ENCODE measurements around the gene C1orf115. TPM values are rescaled to one million over a fixed set of nuclear protein-coding genes. Genes with fewer than 3 reads are reported as not detected.
A peak's percentile ranks its signal among the peaks of the same experiment; 100 is the strongest.
"Not testable (repeated sequence)": the region's sequence is repeated elsewhere in the genome, so short reads cannot be mapped to it uniquely, and the experiment has no call there.

Gene C1orf115
- total RNA-seq, 1 experiment from 2014 or later, result 33.9 TPM

GRCh38 chr1:220732621-220733020 is 42.5 kb downstream of the C1orf115 start:
- TF ChIP-seq CTCF (IDR thresholded peaks at IDR 0.05; ENCODE audit: insufficient read depth in 1 of 2, low read depth in 1 of 2, low read length in 1 of 2, severe bottlenecking in 1 of 2, unreplicated experiment in 1 of 2), result no peak
- no peaks in the 10 kb centered on the region; the same call in 1 of the 2 replicates for H3K9me3 ChIP-seq
- BruUV-seq (replicated peaks), result no TSS peak
- Mint-ChIP-seq H3K9me3 (ENCODE audit: unreplicated experiment) (peaks cover 7% of the 10 kb centered on the region), H3K36me3 (ENCODE audit: insufficient read depth, unreplicated experiment) (no peaks in the 10 kb centered on the region), H3K27me3 (ENCODE audit: insufficient read depth, unreplicated experiment) (no peaks in the 10 kb centered on the region), H3K4me1 (ENCODE audit: low read depth, unreplicated experiment) (peaks cover 6% of the 10 kb centered on the region), H3K27ac (ENCODE audit: unreplicated experiment) (peak overlapping the region; percentile 24), H3K4me3 (ENCODE audit: unreplicated experiment) (no peak overlapping the region)
- no peak for DNase-seq
- no peaks in the 10 kb centered on the region for H3K36me3 ChIP-seq (ENCODE audit: control insufficient read depth, insufficient read depth, low read length)
- intact Hi-C loops (cut with micrococcal nuclease; ENCODE audit: unreplicated experiment), result loop anchor here (1.0 to 5.0 kb wide), 3 partner anchors 42 to 185 kb away; partner anchors contain the start of gene C1orf115
- peaks cover 22% of the 10 kb centered on the region for H3K4me1 ChIP-seq
- ChIA-PET POLR2A (interaction anchor here (0.9 to 1.3 kb wide), 2 partner anchors 16 to 41 kb away, joined by 3 to 8 read pairs; partner anchors contain the start of gene MTARC2), CTCF (interaction anchor here (0.6 to 2.9 kb wide), 21 partner anchors 11 to 783 kb away, joined by 3 to 33 read pairs (median 6); partner anchors contain the start of genes C1orf115, MTARC1 and MTARC2)
- no peak overlapping the region for H3K4me3 ChIP-seq (ENCODE audit: low read depth, low read length)
- H3K27me3 ChIP-seq (replicated peaks; ENCODE audit: control insufficient read depth, insufficient read depth, low read length), result no peaks in the 10 kb centered on the region

- peak; percentile 82 to 87 for DNase-seq
- no TSS peak for BruUV-seq (replicated peaks)
- Histone ChIP-seq H3K4me1 (peaks cover 22% of the 10 kb centered on the region), H3K27me3 (replicated peaks; ENCODE audit: control insufficient read depth, insufficient read depth, low read length) (no peaks in the 10 kb centered on the region), H3K9me3 (no peaks in the 10 kb centered on the region; the same call in 1 of the 2 replicates), H3K36me3 (ENCODE audit: control insufficient read depth, insufficient read depth, low read length) (no peaks in the 10 kb centered on the region), H3K4me3 (ENCODE audit: low read depth, low read length) (no peak overlapping the region)
- Mint-ChIP-seq H3K36me3 (ENCODE audit: insufficient read depth, unreplicated experiment) (no peaks in the 10 kb centered on the region), H3K27me3 (ENCODE audit: insufficient read depth, unreplicated experiment) (no peaks in the 10 kb centered on the region), H3K4me3 (ENCODE audit: unreplicated experiment) (no peak overlapping the region), H3K27ac (ENCODE audit: unreplicated experiment) (peak overlapping the region; percentile 24), H3K9me3 (ENCODE audit: unreplicated experiment) (peaks cover 7% of the 10 kb centered on the region), H3K4me1 (ENCODE audit: low read depth, unreplicated experiment) (peaks cover 6% of the 10 kb centered on the region)
- peak; percentile 87 to 89 for TF ChIP-seq CTCF (IDR thresholded peaks at IDR 0.05; ENCODE audit: insufficient read depth in 1 of 2, low read depth in 1 of 2, low read length in 1 of 2, severe bottlenecking in 1 of 2, unreplicated experiment in 1 of 2)
- ChIA-PET POLR2A (interaction anchor here (0.7 to 1.3 kb wide), 3 partner anchors 15 to 54 kb away, joined by 3 to 8 read pairs (median 3); partner anchors contain the start of genes MTARC1 and MTARC2), CTCF (interaction anchor here (0.5 to 2.9 kb wide), 27 partner anchors 11 to 783 kb away, joined by 3 to 33 read pairs (median 5); partner anchors contain the start of genes C1orf115, MTARC1, MTARC2 and RAB3GAP2)
- intact Hi-C loops (cut with micrococcal nuclease; ENCODE audit: unreplicated experiment), result loop anchor here (1.0 to 5.0 kb wide), 3 partner anchors 43 to 186 kb away; partner anchors contain the start of gene C1orf115
Measured at GRCh38 chr1:220733086-220733601, 43.0 kb downstream of the C1orf115 start.

GRCh38 chr1:220734571-220735326 is 44.6 kb downstream of the C1orf115 start:
- no peak for TF ChIP-seq CTCF (IDR thresholded peaks at IDR 0.05; ENCODE audit: insufficient read depth in 1 of 2, low read depth in 1 of 2, low read length in 1 of 2, severe bottlenecking in 1 of 2, unreplicated experiment in 1 of 2)
- Mint-ChIP-seq H3K4me3 (ENCODE audit: unreplicated experiment) (peak overlapping the region; percentile 63), H3K9me3 (ENCODE audit: unreplicated experiment) (peaks cover 7% of the 10 kb centered on the region), H3K4me1 (ENCODE audit: low read depth, unreplicated experiment) (peaks cover 6% of the 10 kb centered on the region), H3K36me3 (ENCODE audit: insufficient read depth, unreplicated experiment) (no peaks in the 10 kb centered on the region), H3K27ac (ENCODE audit: unreplicated experiment) (peak overlapping the region; percentile 79), H3K27me3 (ENCODE audit: insufficient read depth, unreplicated experiment) (no peaks in the 10 kb centered on the region)
- POLR2A ChIA-PET, result interaction anchor here (1.4 kb wide), 1 partner anchor 14 kb away, joined by 7 read pairs; the partner anchor contains the start of gene MTARC2
- intact Hi-C loops (cut with micrococcal nuclease; ENCODE audit: unreplicated experiment), result loop anchor here (1.0 to 5.0 kb wide), 3 partner anchors 14 to 187 kb away; partner anchors contain the start of gene MTARC2
- no peaks in the 10 kb centered on the region for H3K27me3 ChIP-seq (replicated peaks; ENCODE audit: control insufficient read depth, insufficient read depth, low read length)
- no peaks in the 10 kb centered on the region for H3K36me3 ChIP-seq (ENCODE audit: control insufficient read depth, insufficient read depth, low read length)
- CTCF ChIA-PET, result interaction anchor here (1.0 to 2.9 kb wide), 6 partner anchors 13 to 454 kb away, joined by 4 to 19 read pairs (median 12); partner anchors contain the start of genes MTARC1 and MTARC2
- peak; percentile 56 to 58 for DNase-seq
- H3K4me1 ChIP-seq, result peaks cover 22% of the 10 kb centered on the region
- TSS peak; percentile 91 for BruUV-seq (replicated peaks)
- peak overlapping the region; percentile 26; the same call in 1 of the 2 replicates for H3K4me3 ChIP-seq (ENCODE audit: low read depth, low read length)
- no peaks in the 10 kb centered on the region; the same call in 1 of the 2 replicates for H3K9me3 ChIP-seq

GRCh38 chr1:220736283-220736682 is 46.1 kb downstream of the C1orf115 start:
- POLR2A ChIA-PET; H3K36me3 Mint-ChIP-seq (ENCODE audit: insufficient read depth, unreplicated experiment); H3K9me3 ChIP-seq; H3K9me3 Mint-ChIP-seq (ENCODE audit: unreplicated experiment); BruUV-seq (replicated peaks); DNase-seq; H3K4me3 Mint-ChIP-seq (ENCODE audit: unreplicated experiment); H3K27me3 Mint-ChIP-seq (ENCODE audit: insufficient read depth, unreplicated experiment); CTCF ChIA-PET; H3K36me3 ChIP-seq (ENCODE audit: control insufficient read depth, insufficient read depth, low read length); H3K27ac Mint-ChIP-seq (ENCODE audit: unreplicated experiment); intact Hi-C loops (cut with micrococcal nuclease; ENCODE audit: unreplicated experiment); H3K27me3 ChIP-seq (replicated peaks; ENCODE audit: control insufficient read depth, insufficient read depth, low read length); H3K4me3 ChIP-seq (ENCODE audit: low read depth, low read length): not testable (repeated sequence)
- peaks cover 12% of the 10 kb centered on the region for H3K4me1 Mint-ChIP-seq (ENCODE audit: low read depth, unreplicated experiment)
- H3K4me1 ChIP-seq, result peaks cover 22% of the 10 kb centered on the region

All from Caco-2 (cell line).